SK-N-SH treated with all-trans-retinoic acid at 6 μM for 48 hours (cell line): ENCODE results near the gene PLCD4.

ENCODE experiments used
- ATAC-seq: fragments of 200-7000 bp; cut with Tn5 transposase; 3 replicates; pipeline ENCODE4 v1.9.1; 2020; ENCODE audit warnings: mild to moderate bottlenecking, moderate library complexity
- ARNTL ChIP-seq: fragments of 450-650 bp; formaldehyde crosslinking; IDR thresholded peaks from 2 replicates; pipeline ENCODE4 v1.5.0; 2020; ENCODE audit warnings: low read depth, mild to moderate bottlenecking, moderate library complexity, borderline replicate concordance
- BACH2 ChIP-seq: fragments of 250-450 bp; sonication (Bioruptor Pico); IDR thresholded peaks from 2 replicates; pipeline ENCODE4 v1.9.0; 2021; ENCODE audit warnings: mild to moderate bottlenecking, borderline replicate concordance
- CREB5 ChIP-seq: fragments of 250-450 bp; sonication (Bioruptor Pico); IDR thresholded peaks from 2 replicates; pipeline ENCODE4 v1.5.1; 2020; ENCODE audit warnings: low read depth, mild to moderate bottlenecking, moderate library complexity
- CSDC2 ChIP-seq: fragments of 250-450 bp; sonication (Bioruptor Pico); IDR thresholded peaks from 2 replicates; pipeline ENCODE4 v1.5.0; 2020; ENCODE audit warnings: mild to moderate bottlenecking, moderate library complexity
- CSRNP3 ChIP-seq: fragments of 250-450 bp; sonication (Bioruptor Pico); IDR thresholded peaks from 2 replicates; pipeline ENCODE4 v1.5.1; 2021; ENCODE audit warnings: mild to moderate bottlenecking, moderate library complexity
- ESRRG ChIP-seq: fragments of 250-450 bp; sonication (Bioruptor Pico); IDR thresholded peaks from 2 replicates; pipeline ENCODE4 v1.6.1; 2021; ENCODE audit warnings: mild to moderate bottlenecking
- GLIS3 ChIP-seq: fragments of 250-450 bp; sonication (Bioruptor Pico); IDR thresholded peaks from 2 replicates; pipeline ENCODE4 v1.5.0; 2020; ENCODE audit warnings: mild to moderate bottlenecking, moderate library complexity
- ISL1 ChIP-seq: fragments of 250-450 bp; sonication (Bioruptor Pico); IDR thresholded peaks from 2 replicates; pipeline ENCODE4 v2.1.2; 2022; ENCODE audit warnings: mild to moderate bottlenecking, moderate library complexity
- OSR1 ChIP-seq: fragments of 250-450 bp; sonication (Bioruptor Pico); IDR thresholded peaks from 2 replicates; pipeline ENCODE4 v1.8.0; 2022; ENCODE audit warnings: moderate library complexity, mild to moderate bottlenecking, inconsistent platforms
- PATZ1 ChIP-seq: fragments of 250-450 bp; sonication (Bioruptor Pico); IDR thresholded peaks from 2 replicates; pipeline ENCODE4 v1.8.0; 2020; ENCODE audit warnings: mild to moderate bottlenecking, moderate library complexity, borderline replicate concordance
- POU6F1 ChIP-seq: fragments of 250-450 bp; sonication (Bioruptor Pico); IDR thresholded peaks from 2 replicates; pipeline ENCODE4 v1.8.0; 2021; ENCODE audit warnings: low read depth, mild to moderate bottlenecking, moderate library complexity, borderline replicate concordance
- PPARA ChIP-seq: fragments of 250-450 bp; sonication (Bioruptor Pico); IDR thresholded peaks from 2 replicates; pipeline ENCODE4 v1.5.0; 2020; ENCODE audit warnings: mild to moderate bottlenecking, borderline replicate concordance
- RARB ChIP-seq: fragments of 250-450 bp; sonication (Bioruptor Pico); IDR thresholded peaks from 2 replicates; pipeline ENCODE4 v1.8.0; 2021; ENCODE audit warnings: mild to moderate bottlenecking, moderate library complexity
- SNAI2 ChIP-seq: fragments of 250-450 bp; sonication (Bioruptor Pico); IDR thresholded peaks from 2 replicates; pipeline ENCODE4 v1.5.0; 2020; ENCODE audit warnings: mild to moderate bottlenecking, moderate library complexity
- TCF4 ChIP-seq: fragments of 250-450 bp; sonication (Bioruptor Pico); IDR thresholded peaks from 2 replicates; pipeline ENCODE4 v1.8.0; 2021; ENCODE audit warnings: mild to moderate bottlenecking, moderate library complexity, borderline replicate concordance
- TOX ChIP-seq: fragments of 250-450 bp; sonication (Bioruptor Pico); IDR thresholded peaks from 2 replicates; pipeline ENCODE4 v1.8.0; 2021; ENCODE audit warnings: mild to moderate bottlenecking, moderate library complexity, borderline replicate concordance
- ZFP30 ChIP-seq: fragments of 450-650 bp; formaldehyde crosslinking; IDR thresholded peaks from 2 replicates; pipeline ENCODE4 v1.5.0; 2022; ENCODE audit warnings: mild to moderate bottlenecking, moderate library complexity
- ZNF565 ChIP-seq: fragments of 450-650 bp; formaldehyde crosslinking; conservative IDR thresholded peaks from 2 replicates; pipeline ENCODE4 v1.5.0; 2020; ENCODE audit warnings: low read depth, mild to moderate bottlenecking, moderate library complexity
- ZNF70 ChIP-seq: fragments of 450-650 bp; formaldehyde crosslinking; IDR thresholded peaks from 2 replicates; pipeline ENCODE4 v1.5.0; 2020; ENCODE audit warnings: mild to moderate bottlenecking, moderate library complexity
- ZNF8 ChIP-seq: fragments of 450-650 bp; formaldehyde crosslinking; IDR thresholded peaks from 2 replicates; pipeline ENCODE4 v1.5.0; 2020; ENCODE audit warnings: mild to moderate bottlenecking, moderate library complexity

Gene PLCD4

GRCh38 chr2:218576854-218577253 lies 30.8 kb upstream of the PLCD4 start:
- no peak for ATAC-seq
- TF ChIP-seq ARNTL (CRISPR knock-in tag) (no peak), SNAI2 (CRISPR knock-in tag) (no peak), PPARA (CRISPR knock-in tag) (no peak), RARB (no peak), BACH2 (no peak), CREB5 (no peak)
- TF ChIP-seq, all 23 proteins: peak for 0

- no peak for ATAC-seq
- TF ChIP-seq ZNF565 (no peak), BACH2 (no peak), TOX (CRISPR knock-in tag) (no peak), TCF4 (no peak)
- TF ChIP-seq, all 23 proteins: peak for 0
Observed at GRCh38 chr2:218577482-218578220, 30.0 kb upstream of the PLCD4 start.

- ATAC-seq = no peak
- TF ChIP-seq ARNTL (CRISPR knock-in tag) (no peak), ZNF8 (no peak), SNAI2 (CRISPR knock-in tag) (no peak), POU6F1 (no peak), OSR1 (no peak), TOX (CRISPR knock-in tag) (no peak), PATZ1 (CRISPR knock-in tag) (no peak), ESRRG (CRISPR knock-in tag) (no peak)
- TF ChIP-seq, all 23 proteins: peak for 0
Observed at GRCh38 chr2:218578272-218578877, 29.3 kb upstream of the PLCD4 start.

- ATAC-seq = peak; percentile 83
- no peak for TF ChIP-seq ZNF8
- no peak for TF ChIP-seq GLIS3 (CRISPR knock-in tag)
- TF ChIP-seq ZFP30 (CRISPR knock-in tag) = no peak
- no peak for TF ChIP-seq PPARA (CRISPR knock-in tag)
- TF ChIP-seq BACH2 = no peak
- no peak for TF ChIP-seq CREB5
- TF ChIP-seq ZNF565 = no peak
- no peak for TF ChIP-seq ARNTL (CRISPR knock-in tag)
- no peak for TF ChIP-seq TOX (CRISPR knock-in tag)
- TF ChIP-seq TCF4 = no peak
- TF ChIP-seq ZNF70 (CRISPR knock-in tag) = no peak
- TF ChIP-seq CSDC2 = no peak
- TF ChIP-seq PATZ1 (CRISPR knock-in tag) = no peak
- no peak for TF ChIP-seq RARB
- TF ChIP-seq ESRRG (CRISPR knock-in tag) = no peak
- no peak for TF ChIP-seq OSR1
- no peak for TF ChIP-seq POU6F1
- TF ChIP-seq ISL1 (CRISPR knock-in tag) = no peak
- TF ChIP-seq SNAI2 (CRISPR knock-in tag) = no peak
- TF ChIP-seq CSRNP3 (CRISPR knock-in tag) = no peak
Observed at GRCh38 chr2:218582076-218582475, 25.6 kb upstream of the PLCD4 start.
